Karpas-422 (cell line): Measurements from ENCODE around the gene MGST3. TPM values are rescaled to one million over a fixed set of nuclear protein-coding genes. Genes with fewer than 3 reads are reported as not detected.
"Not testable (repeated sequence)": the region's sequence is repeated elsewhere in the genome, so short reads cannot be mapped to it uniquely, and the experiment has no call there.

Source experiments
- DNase-seq: peaks from one replicate; pipeline ENCODE4 v3.0.0-alpha.2; 2015
- H2AFZ ChIP-seq: fragments of 200-600 bp; sonication (generic); 2 replicates; pipeline ENCODE4 v1.6.1; 2014; ENCODE audit warnings: antibody characterized with exemption, low read length, mixed read lengths
- H3K27ac ChIP-seq: fragments of 200-600 bp; sonication (generic); 2 replicates; pipeline ENCODE4 v1.5.1; 2014; ENCODE audit warnings: mild to moderate bottlenecking, low read length, moderate library complexity
- H3K27me3 ChIP-seq: fragments of 200-600 bp; sonication (generic); 2 replicates; pipeline ENCODE4 v1.6.1; 2014; ENCODE audit warnings: low read length, mixed read lengths
- H3K36me3 ChIP-seq: fragments of 200-600 bp; sonication (generic); 2 replicates; pipeline ENCODE4 v1.6.1; 2014; ENCODE audit warnings: low read length, mixed read lengths; ENCODE audit not compliant: insufficient read depth
- H3K4me1 ChIP-seq: fragments of 200-600 bp; sonication (generic); 2 replicates; pipeline ENCODE4 v1.6.1; 2014; ENCODE audit warnings: mild to moderate bottlenecking, low read length, mixed read lengths
- H3K4me2 ChIP-seq: fragments of 200-600 bp; sonication (generic); 2 replicates; pipeline ENCODE4 v1.6.1; 2014; ENCODE audit warnings: low read length, low read depth, mild to moderate bottlenecking; ENCODE audit not compliant: poor library complexity, severe bottlenecking
- H3K4me3 ChIP-seq: fragments of 200-600 bp; sonication (generic); 2 replicates; pipeline ENCODE4 v1.5.1; 2014; ENCODE audit warnings: mild to moderate bottlenecking, antibody characterized with exemption, low read length, mixed read lengths
- H3K79me2 ChIP-seq: fragments of 200-600 bp; sonication (generic); 2 replicates; pipeline ENCODE4 v1.6.1; 2014; ENCODE audit warnings: mild to moderate bottlenecking, low read length, mixed read lengths
- H3K9ac ChIP-seq: fragments of 200-600 bp; sonication (generic); 2 replicates; pipeline ENCODE4 v1.6.0; 2014; ENCODE audit warnings: low read length
- H3K9me2 ChIP-seq: fragments of 200-600 bp; sonication (generic), shearing (Covaris generic); replicated peaks from 2 replicates; pipeline ENCODE4 v1.6.0; 2014; ENCODE audit warnings: mild to moderate bottlenecking, low read length, moderate library complexity; ENCODE audit not compliant: insufficient read depth
- H3K9me3 ChIP-seq: fragments of 300-700, 200-600 bp; sonication (generic); 2 replicates; pipeline ENCODE4 v1.6.1; 2014; ENCODE audit warnings: low read length, mixed read lengths
- H4K20me1 ChIP-seq: fragments of 200-600 bp; sonication (generic); 2 replicates; pipeline ENCODE4 v1.6.1; 2014; ENCODE audit warnings: mild to moderate bottlenecking, antibody characterized with exemption, low read length, low read depth; ENCODE audit not compliant: insufficient read depth
- total RNA-seq: library from RNA; depleted of rRNA; stranded (reverse); fragments of >200 nt; shearing (Covaris generic); gene quantifications from 2 replicates; pipeline ENCODE4 v1.2.3, GENCODE V29; 2014; ENCODE audit warnings: low replicate concordance; rRNA removed

Gene MGST3
- total RNA-seq = 40.7 and 44.8 TPM in 2 replicates

- H3K79me2 ChIP-seq = no peaks in the 10 kb centered on the region
- no peaks in the 10 kb centered on the region for H3K9me2 ChIP-seq
- H3K4me1 ChIP-seq = peaks cover 31% of the 10 kb centered on the region
- H2AFZ ChIP-seq = peak within 1 kb of the TSS; percentile 91
- H3K36me3 ChIP-seq = no peaks in the 10 kb centered on the region
- peak within 1 kb of the TSS; percentile 97 for H3K4me2 ChIP-seq
- H3K9ac ChIP-seq = peak within 1 kb of the TSS; percentile 72
- no peaks in the 10 kb centered on the region for H3K9me3 ChIP-seq
- H3K27me3 ChIP-seq = no peaks in the 10 kb centered on the region
- H3K4me3 ChIP-seq = peak within 1 kb of the TSS; percentile 78
- peak; percentile 96 for DNase-seq
- H3K27ac ChIP-seq = peak within 1 kb of the TSS; percentile 71
- no peaks in the 10 kb centered on the region for H4K20me1 ChIP-seq
Measured at GRCh38 chr1:165630629-165631341, at the start of gene MGST3. Gene MGST3, plus strand, starts transcription at chr1:165631234. Its CDS starts 18,614 bp downstream, at chr1:165649848.

- no peaks in the 10 kb centered on the region for H3K4me1 ChIP-seq
- H3K79me2 ChIP-seq = no peaks in the 10 kb centered on the region
- no peaks in the 10 kb centered on the region for H3K9me3 ChIP-seq
- H3K27ac ChIP-seq = no peak overlapping the region
- H3K4me3 ChIP-seq = no peak overlapping the region
- H4K20me1 ChIP-seq = no peaks in the 10 kb centered on the region
- no peak overlapping the region for H2AFZ ChIP-seq
- H3K27me3 ChIP-seq = no peaks in the 10 kb centered on the region
- H3K9ac ChIP-seq = no peak overlapping the region
- no peaks in the 10 kb centered on the region for H3K36me3 ChIP-seq
- H3K9me2 ChIP-seq = no peaks in the 10 kb centered on the region
- no peak overlapping the region for H3K4me2 ChIP-seq
- DNase-seq = no peak
Measured at GRCh38 chr1:165581926-165582325, 49.1 kb upstream of the MGST3 start.

GRCh38 chr1:165586398-165586797, 44.6 kb upstream of the MGST3 start:
- no peak overlapping the region for H3K4me2 ChIP-seq
- no peaks in the 10 kb centered on the region for H3K27me3 ChIP-seq
- H4K20me1 ChIP-seq = no peaks in the 10 kb centered on the region
- no peak overlapping the region for H3K9ac ChIP-seq
- no peak overlapping the region for H3K4me3 ChIP-seq
- no peak overlapping the region for H2AFZ ChIP-seq
- H3K79me2 ChIP-seq = no peaks in the 10 kb centered on the region
- H3K9me3 ChIP-seq = no peaks in the 10 kb centered on the region
- DNase-seq = no peak
- no peaks in the 10 kb centered on the region for H3K4me1 ChIP-seq
- H3K27ac ChIP-seq = no peak overlapping the region
- H3K9me2 ChIP-seq = no peaks in the 10 kb centered on the region
- H3K36me3 ChIP-seq = no peaks in the 10 kb centered on the region

GRCh38 chr1:165591391-165591790, 39.6 kb upstream of the MGST3 start:
- not testable (repeated sequence) for H3K9me2 ChIP-seq, H3K36me3 ChIP-seq, H3K79me2 ChIP-seq, H4K20me1 ChIP-seq, H3K27ac ChIP-seq, H3K27me3 ChIP-seq, H3K4me1 ChIP-seq, DNase-seq, H3K9me3 ChIP-seq, H3K9ac ChIP-seq, H3K4me2 ChIP-seq, H2AFZ ChIP-seq, H3K4me3 ChIP-seq

- no peak overlapping the region for H3K27ac ChIP-seq
- no peaks in the 10 kb centered on the region for H3K27me3 ChIP-seq
- no peaks in the 10 kb centered on the region for H3K9me3 ChIP-seq
- no peak overlapping the region for H3K4me3 ChIP-seq
- H3K36me3 ChIP-seq = no peaks in the 10 kb centered on the region
- no peak overlapping the region for H2AFZ ChIP-seq
- H4K20me1 ChIP-seq = no peaks in the 10 kb centered on the region
- no peaks in the 10 kb centered on the region for H3K79me2 ChIP-seq
- peak overlapping the region; percentile 25 for H3K4me2 ChIP-seq
- DNase-seq = peak; percentile 88
- H3K4me1 ChIP-seq = peaks cover 17% of the 10 kb centered on the region
- no peak overlapping the region for H3K9ac ChIP-seq
- H3K9me2 ChIP-seq = no peaks in the 10 kb centered on the region
Measured at GRCh38 chr1:165592945-165593823, 37.9 kb upstream of the MGST3 start.

GRCh38 chr1:165595246-165595938, 35.6 kb upstream of the MGST3 start:
- Histone ChIP-seq H3K4me1 (peaks cover 24% of the 10 kb centered on the region), H3K4me3 (no peak overlapping the region), H3K4me2 (no peak overlapping the region), H3K9me2 (no peaks in the 10 kb centered on the region), H3K9ac (no peak overlapping the region), H2AFZ (no peak overlapping the region), H3K27ac (no peak overlapping the region), H3K36me3 (no peaks in the 10 kb centered on the region), H3K9me3 (no peaks in the 10 kb centered on the region), H3K79me2 (no peaks in the 10 kb centered on the region), H3K27me3 (no peaks in the 10 kb centered on the region), H4K20me1 (no peaks in the 10 kb centered on the region)
- DNase-seq = no peak

GRCh38 chr1:165597883-165598675, 33.0 kb upstream of the MGST3 start:
- H3K9me3 ChIP-seq = no peaks in the 10 kb centered on the region
- H3K4me3 ChIP-seq = peak overlapping the region; percentile 67
- no peak overlapping the region for H3K27ac ChIP-seq
- H2AFZ ChIP-seq = peak overlapping the region; percentile 100
- peak; percentile 97 for DNase-seq
- peak overlapping the region; percentile 69 for H3K9ac ChIP-seq
- no peaks in the 10 kb centered on the region for H3K36me3 ChIP-seq
- no peaks in the 10 kb centered on the region for H3K79me2 ChIP-seq
- peak overlapping the region; percentile 89 for H3K4me2 ChIP-seq
- no peaks in the 10 kb centered on the region for H3K9me2 ChIP-seq
- peaks cover 36% of the 10 kb centered on the region for H3K4me1 ChIP-seq
- no peaks in the 10 kb centered on the region for H4K20me1 ChIP-seq
- no peaks in the 10 kb centered on the region for H3K27me3 ChIP-seq
